RPMI7951 (cell line): ENCODE data around the gene ARRDC2. TPM values are rescaled to one million over a fixed set of nuclear protein-coding genes. Genes with fewer than 3 reads are reported as not detected.
A peak's percentile ranks its signal among the peaks of the same experiment; 100 is the strongest.

Source experiments
- DNase-seq: peaks from one replicate; pipeline ENCODE4 v3.0.0-alpha.2; 2012; ENCODE audit warnings: low read depth
- total RNA-seq: library from RNA; depleted of rRNA; stranded (reverse); fragments of >200 nt; shearing (Covaris generic); gene quantifications from 2 replicates; pipeline ENCODE4 v1.2.3, GENCODE V29; 2014; rRNA removed

The ARRDC2 gene
- total RNA-seq, 1 experiment from 2014 or later = 8.8 TPM

- DNase-seq = no peak
Measured at GRCh38 chr19:18057557-18057956, 49.6 kb downstream of the ARRDC2 start.

- DNase-seq = peak; percentile 71
Measured at GRCh38 chr19:18058208-18059009, 50.4 kb downstream of the ARRDC2 start.

- DNase-seq = no peak
Measured at GRCh38 chr19:18059297-18059696, 51.3 kb downstream of the ARRDC2 start.

GRCh38 chr19:18059902-18060301, 51.9 kb downstream of the ARRDC2 start:
- no peak for DNase-seq

- no peak for DNase-seq
Measured at GRCh38 chr19:18060472-18060871, 52.5 kb downstream of the ARRDC2 start.

- no peak for DNase-seq
Measured at GRCh38 chr19:18062028-18062427, 54.1 kb downstream of the ARRDC2 start.

DNA sequence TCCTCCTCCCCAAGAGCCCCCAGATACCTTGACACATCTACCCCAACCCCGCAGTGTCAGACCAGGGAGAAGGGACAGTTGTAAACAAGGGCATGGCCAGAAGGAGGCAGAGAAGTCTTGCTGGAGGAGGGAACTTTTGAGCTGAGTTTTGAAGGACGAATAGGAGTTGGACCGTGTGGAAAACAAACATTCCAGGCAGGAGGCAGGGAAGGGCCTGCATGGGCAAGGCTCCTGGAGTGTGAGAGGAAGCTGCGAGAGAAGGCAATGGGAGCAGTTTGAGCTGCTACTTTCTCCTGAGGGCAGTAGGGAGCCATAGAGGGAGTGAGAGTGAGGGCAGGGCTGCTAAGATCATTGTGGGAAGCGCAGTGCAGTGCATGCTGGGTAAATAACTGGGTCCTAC, 55.5 kb downstream of the ARRDC2 start:
- no peak for DNase-seq

Other genes with a start within 250 kb of the ARRDC2 start
- 0.10 and 0.12 TPM in 2 replicates for gene B3GNT3, start 213.0 kb upstream of the ARRDC2 start, total RNA-seq
- gene INSL3, start 186.7 kb upstream of the ARRDC2 start, total RNA-seq = not detected in 2 replicates
- 0.59 and 1.3 TPM in 2 replicates for gene JAK3, start 160.2 kb upstream of the ARRDC2 start, total RNA-seq
- 1,191 and 1,205 TPM in 2 replicates for gene RPL18A, start 148.3 kb upstream of the ARRDC2 start, total RNA-seq
- not detected in 2 replicates for gene SLC5A5, start 136.2 kb upstream of the ARRDC2 start, total RNA-seq
- gene CCDC124, start 75.2 kb upstream of the ARRDC2 start, total RNA-seq = 54.3 and 56.7 TPM in 2 replicates
- 0.20 TPM in 1 of 2 replicates, not detected in the other for gene KCNN1, start 41.1 kb upstream of the ARRDC2 start, total RNA-seq
- gene IL12RB1, start 78.8 kb downstream of the ARRDC2 start, total RNA-seq = 2.3 and 4.3 TPM in 2 replicates
- 2.1 and 2.6 TPM in 2 replicates for gene MAST3, start 89.6 kb downstream of the ARRDC2 start, total RNA-seq
- gene PIK3R2, start 145.0 kb downstream of the ARRDC2 start, total RNA-seq = 11.3 and 11.7 TPM in 2 replicates
- 56.0 and 69.6 TPM in 2 replicates for gene IFI30, start 165.6 kb downstream of the ARRDC2 start, total RNA-seq
- gene MPV17L2, start 185.0 kb downstream of the ARRDC2 start, total RNA-seq = 18.6 and 23.5 TPM in 2 replicates
- 1.7 and 3.6 TPM in 2 replicates for gene RAB3A, start 195.9 kb downstream of the ARRDC2 start, total RNA-seq
- 0.10 and 0.60 TPM in 2 replicates for gene PDE4C, start 218.3 kb downstream of the ARRDC2 start, total RNA-seq